HepG2 (cell line): ENCODE measurements around the gene CXCR2. TPM values are rescaled to one million over a fixed set of nuclear protein-coding genes. Genes with fewer than 3 reads are reported as not detected.

ENCODE experiments used
- ATAC-seq: fragments of 200-7000 bp; cut with Tn5 transposase; 3 replicates; pipeline ENCODE4 v1.9.1; 2020; ENCODE audit warnings: mild to moderate bottlenecking, moderate library complexity
- BruUV-seq: library from RNA; stranded (reverse); fragments of 400-500 nt; replicated peaks from 2 replicates; lab custom pipeline; 2021; lab: Mats Ljungman, UMichigan
- CTCF ChIA-PET: fragments of 300-600 bp; formaldehyde crosslinking; extraction: SDS; loops from one replicate; lab custom pipeline; 2021; ENCODE audit warnings: low total read pairs, inconsistent platforms, low intra/inter-chr PET ratio; lab: Yijun Ruan, JAX
- POLR2A ChIA-PET: fragments of 350-600 bp; sonication (Branson Sonifier 250); formaldehyde crosslinking; loops from one replicate; lab custom pipeline; 2020; ENCODE audit warnings: antibody characterized with exemption, inconsistent platforms; lab: Yijun Ruan, JAX
- DNase-seq: peaks from one replicate; pipeline ENCODE4 v3.0.0-alpha.2; 2015; ENCODE audit warnings: low spot score
- FAIRE-seq: peaks from 3 replicates; lab custom pipeline; 2011; peaks lifted over from hg19 to GRCh38; lab: Jason Lieb, UNC
- H2AFZ ChIP-seq: one replicate; pipeline ENCODE4 v1.6.1; 2011; ENCODE audit warnings: low read length, inconsistent platforms
- H3K27ac ChIP-seq: fragments of 300-600 bp; 3 replicates; pipeline ENCODE4 v1.8.0; 2011; ENCODE audit warnings: mixed run types, mild to moderate bottlenecking, mixed read lengths, low read length, inconsistent platforms; ENCODE audit not compliant: insufficient read depth; ENCODE audit errors: extremely low read length
- H3K27me3 ChIP-seq, 2 experiments: fragments of 200-600 bp in 1 of 2; 2 replicates in 1 of 2; 3 replicates in 1 of 2; pipeline versions ENCODE4 v1.6.0 to v1.8.0; 2011; ENCODE audit warnings: low read length in 2 of 2, mild to moderate bottlenecking in 2 of 2, moderate library complexity in 2 of 2, inconsistent platforms in 1 of 2; ENCODE audit not compliant: insufficient read depth in 2 of 2, control insufficient read depth in 1 of 2
- H3K36me3 ChIP-seq, 2 experiments: fragments of 200-600 bp in 1 of 2; replicated peaks in 1 of 2; 2 replicates in 1 of 2; 3 replicates in 1 of 2; pipeline versions ENCODE4 v1.5.1 to v1.8.0; 2011; ENCODE audit warnings: low read length in 2 of 2, inconsistent platforms in 1 of 2; ENCODE audit not compliant: insufficient read depth in 2 of 2, control insufficient read depth in 1 of 2
- H3K4me1 ChIP-seq: 2 replicates; pipeline ENCODE4 v1.5.1; 2012; ENCODE audit warnings: low read length, inconsistent platforms; ENCODE audit not compliant: insufficient read depth
- H3K4me2 ChIP-seq: 2 replicates; pipeline ENCODE4 v1.6.0; 2011; ENCODE audit warnings: low read depth, low read length, inconsistent platforms
- H3K4me3 ChIP-seq, 3 experiments: fragments of 200-600 bp in 1 of 3; sonication (generic), shearing (Covaris generic) in 1 of 3; replicated peaks in 1 of 3; 2 replicates each; pipeline ENCODE4 v1.5.1; 2011 to 2016; ENCODE audit warnings: low read length in 3 of 3, inconsistent platforms in 2 of 3, low read depth in 2 of 3, mild to moderate bottlenecking in 2 of 3, control low read depth in 1 of 3, mixed read lengths in 1 of 3; ENCODE audit not compliant: insufficient read depth in 1 of 3
- H3K79me2 ChIP-seq: one replicate; pipeline ENCODE4 v1.6.1; 2011; ENCODE audit warnings: low read length, inconsistent platforms; ENCODE audit not compliant: insufficient read depth
- H3K9ac ChIP-seq: 2 replicates; pipeline ENCODE4 v1.6.0; 2011; ENCODE audit warnings: mild to moderate bottlenecking, low read depth, low read length, inconsistent platforms; ENCODE audit not compliant: insufficient read depth
- H3K9me3 ChIP-seq: 2 replicates; pipeline ENCODE4 v1.5.1; 2012; ENCODE audit warnings: mild to moderate bottlenecking, low read length
- H4K20me1 ChIP-seq: 2 replicates; pipeline ENCODE4 v1.6.0; 2011; ENCODE audit warnings: inconsistent platforms, mild to moderate bottlenecking, low read length, moderate library complexity; ENCODE audit not compliant: insufficient read depth
- BCLAF1 ChIP-seq: fragments of 450-650 bp; IDR thresholded peaks from 2 replicates; pipeline ENCODE4 v1.6.1; 2017; ENCODE audit warnings: mild to moderate bottlenecking
- HMGXB4 ChIP-seq, 2 experiments: sonication (generic) in 1 of 2; formaldehyde crosslinking in 1 of 2; IDR thresholded peaks; 2 replicates each; pipeline versions ENCODE4 v1.4.0 to v1.6.1; 2018 to 2020; ENCODE audit warnings: missing genetic modification reagents in 2 of 2, borderline replicate concordance in 1 of 2, low read depth in 1 of 2, mild to moderate bottlenecking in 1 of 2, missing biosample characterization in 1 of 2
- USF2 ChIP-seq, 2 experiments: sonication (generic) in 1 of 2; formaldehyde crosslinking in 1 of 2; IDR thresholded peaks; 2 replicates each; pipeline versions ENCODE4 v1.5.1 to v1.6.1; 2011 to 2020; ENCODE audit warnings: borderline replicate concordance in 1 of 2, low read depth in 1 of 2, low read length in 1 of 2, mild to moderate bottlenecking in 1 of 2, missing genetic modification reagents in 1 of 2, moderate library complexity in 1 of 2
- ZC3H4 ChIP-seq: sonication (generic); formaldehyde crosslinking; IDR thresholded peaks from 2 replicates; pipeline ENCODE4 v1.4.0; 2020; ENCODE audit warnings: missing genetic modification reagents, borderline replicate concordance
- ZMYM3 ChIP-seq: sonication (generic); formaldehyde crosslinking; IDR thresholded peaks from 2 replicates; pipeline ENCODE4 v1.5.1; 2020; ENCODE audit warnings: mild to moderate bottlenecking, missing genetic modification reagents
- ZNF17 ChIP-seq: sonication (generic); formaldehyde crosslinking; IDR thresholded peaks from 2 replicates; pipeline ENCODE4 v1.5.0; 2020; ENCODE audit warnings: mild to moderate bottlenecking, missing genetic modification reagents
- ZNF225 ChIP-seq: sonication (generic); formaldehyde crosslinking; IDR thresholded peaks from 2 replicates; pipeline ENCODE4 v1.4.0; 2020; ENCODE audit warnings: mild to moderate bottlenecking, missing genetic modification reagents
- WGBS: methylation state at CpG from one replicate; pipeline ENCODE4 v1.1.6; 2017; ENCODE audit warnings: low lambda C conversion rate; 5-methylcytosine and 5-hydroxymethylcytosine counted together
- in situ Hi-C: cut with HindIII; loops from 2 replicates; pipeline ENCODE4 v1.10.0; 2017; ENCODE audit warnings: low pct_unique_long_range_greater_than_20kb; ENCODE audit not compliant: extremely low pct_ligation_motif_present
- intact Hi-C: fragments of 100-400 bp; cut with micrococcal nuclease; formaldehyde crosslinking; loops from one replicate; pipeline ENCODE4 v1.10.0; 2022; ENCODE audit not compliant: unreplicated experiment
- polyA plus RNA-seq, 8 experiments: library from polyadenylated mRNA; depleted of rRNA in 3 of 8; stranded (reverse) in 7 of 8; unstranded in 1 of 8; fragments of >200 nt; fragmentation: Illumina TruSeq in 4 of 8; extraction: Trizol in 4 of 8; gene quantifications; 2 replicates each; pipeline versions ENCODE4 v1.2.1 to v1.2.3, GENCODE V29; 2011 to 2016; ENCODE audit warnings: low read depth in 4 of 8, missing spikeins in 1 of 8, mixed read lengths in 1 of 8; ENCODE audit not compliant: insufficient read depth in 1 of 8
- total RNA-seq, 5 experiments: library from RNA; depleted of rRNA; stranded (reverse); fragments of >200 nt; fragmentation: Illumina TruSeq; extraction: Trizol; gene quantifications; 2 replicates each; pipeline ENCODE4 v1.2.3, GENCODE V29; 2016; ENCODE audit warnings: low read depth in 1 of 5

The CXCR2 gene
- total and polyA plus RNA-seq, 2 of the 13 experiments (the other 11 are each of a cell fraction or from before 2014, with no cell fraction given): not detected

GRCh38 chr2:218081063-218081462 lies 44.8 kb upstream of the CXCR2 start:
- Histone ChIP-seq H3K9ac (no peak overlapping the region), H3K27me3 (peaks cover 2 to 27% of the 10 kb centered on the region in 2 experiments; a peak in 4 of 5 replicates), H3K36me3 (no peaks in the 10 kb centered on the region), H3K4me2 (no peak overlapping the region), H2AFZ (no peak overlapping the region), H3K4me1 (peaks cover 14% of the 10 kb centered on the region), H3K4me3 (no peak overlapping the region), H3K9me3 (no peaks in the 10 kb centered on the region), H3K27ac (no peak overlapping the region), H4K20me1 (no peaks in the 10 kb centered on the region), H3K79me2 (no peaks in the 10 kb centered on the region)
- TF ChIP-seq HMGXB4 (CRISPR knock-in tag; IDR thresholded peaks at IDR 0.05; ENCODE audit: borderline replicate concordance in 1 of 2, low read depth in 1 of 2): no peak
- POLR2A ChIA-PET: no interaction called here
- DNase-seq (no peak), FAIRE-seq (no peak), ATAC-seq (no peak)
- CTCF ChIA-PET: no interaction called here
- in situ Hi-C loops: no loop called here
- 4% methylated on average over 2 of the region's 2 CpGs for WGBS
- intact Hi-C loops: no loop called here
- no TSS peak for BruUV-seq

GRCh38 chr2:218081695-218082094 lies 44.1 kb upstream of the CXCR2 start:
- POLR2A ChIA-PET: no interaction called here
- Histone ChIP-seq H3K9me3 (peaks cover 4% of the 10 kb centered on the region; the same call in 1 of the 2 replicates), H3K4me3 (no peak overlapping the region), H2AFZ (no peak overlapping the region), H4K20me1 (no peaks in the 10 kb centered on the region), H3K79me2 (no peaks in the 10 kb centered on the region), H3K27ac (no peak overlapping the region), H3K4me1 (peaks cover 14% of the 10 kb centered on the region), H3K9ac (no peak overlapping the region), H3K36me3 (no peaks in the 10 kb centered on the region), H3K4me2 (no peak overlapping the region), H3K27me3 (peaks cover 0 to 21% of the 10 kb centered on the region in 2 experiments; a peak in 4 of 5 replicates)
- in situ Hi-C loops: no loop called here
- ATAC-seq: no peak
- intact Hi-C loops: no loop called here
- BruUV-seq: no TSS peak
- DNase-seq: no peak
- WGBS: 55% methylated on average over 7 of the region's 7 CpGs
- FAIRE-seq: no peak
- CTCF ChIA-PET: no interaction called here
- no peak for TF ChIP-seq ZNF17 (CRISPR knock-in tag)
- TF ChIP-seq ZMYM3 (CRISPR knock-in tag): no peak
- no peak for TF ChIP-seq ZC3H4 (CRISPR knock-in tag)
- no peak for TF ChIP-seq ZNF225
- no peak for TF ChIP-seq BCLAF1
- TF ChIP-seq USF2 (IDR thresholded peaks at IDR 0.05; ENCODE audit: low read depth, low read length): no peak
- TF ChIP-seq USF2 (CRISPR knock-in tag; IDR thresholded peaks at IDR 0.05; ENCODE audit: borderline replicate concordance): no peak
